HG03159 (cell line): Measurements from ENCODE around the gene AP3D1.
"Not testable (repeated sequence)": the region's sequence is repeated elsewhere in the genome, so short reads cannot be mapped to it uniquely, and the experiment has no call there.

Experiments
- ATAC-seq: cut with Tn5 transposase; IDR thresholded peaks from one replicate; pipeline ENCODE4 v1.9.1; 2021; ENCODE audit warnings: mild to moderate bottlenecking, moderate library complexity; ENCODE audit not compliant: unreplicated experiment

The AP3D1 gene

DNA sequence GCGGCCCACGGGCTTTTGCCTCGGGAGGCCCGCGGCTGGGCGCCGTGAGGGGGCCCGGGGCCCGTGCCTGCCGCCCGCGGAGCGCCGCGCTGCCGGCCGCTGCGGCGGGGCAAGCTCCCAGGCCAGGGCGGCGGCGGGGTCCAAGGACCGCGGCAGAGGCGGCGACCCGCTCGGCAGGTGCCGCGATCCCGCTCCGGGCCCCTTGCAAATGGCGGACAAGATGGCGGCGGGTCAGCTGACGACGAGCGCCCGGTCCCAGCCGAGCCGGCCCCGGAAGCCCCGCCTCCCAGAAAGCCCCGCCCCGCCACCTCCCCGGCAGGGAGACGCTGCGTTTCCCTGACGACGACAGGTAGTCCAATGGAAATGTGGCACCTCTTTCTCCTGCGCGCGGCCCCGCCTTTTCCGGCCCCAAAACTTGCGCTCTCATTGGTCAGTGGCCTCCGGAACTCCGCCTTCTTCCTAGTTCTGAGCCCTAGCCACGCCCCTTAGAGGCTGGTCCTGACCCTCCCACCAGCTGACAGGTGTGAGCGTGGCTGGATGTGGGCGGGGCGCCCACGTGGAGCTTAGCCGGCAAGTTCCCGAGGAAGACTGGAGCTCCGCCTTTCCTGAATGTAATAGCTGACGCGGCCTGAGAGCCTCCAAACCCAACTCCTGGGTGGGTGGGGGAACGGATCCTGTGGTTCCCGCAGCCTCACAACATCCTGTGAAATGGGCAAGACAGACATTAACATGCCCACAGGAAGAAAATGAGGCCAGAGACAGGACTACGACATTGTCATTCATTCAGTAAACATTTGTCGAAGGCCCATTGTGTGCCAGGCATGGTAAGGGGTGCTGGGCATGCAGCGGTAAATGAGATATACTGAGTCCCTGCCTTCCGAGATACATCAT is at the start of gene AP3D1:
TSS of gene AP3D1 (minus strand) at position 228 of the 891 bp plus-strand sequence. CDS start 232 bp downstream, outside the sequence.
- ATAC-seq: peak; percentile 92

DNA sequence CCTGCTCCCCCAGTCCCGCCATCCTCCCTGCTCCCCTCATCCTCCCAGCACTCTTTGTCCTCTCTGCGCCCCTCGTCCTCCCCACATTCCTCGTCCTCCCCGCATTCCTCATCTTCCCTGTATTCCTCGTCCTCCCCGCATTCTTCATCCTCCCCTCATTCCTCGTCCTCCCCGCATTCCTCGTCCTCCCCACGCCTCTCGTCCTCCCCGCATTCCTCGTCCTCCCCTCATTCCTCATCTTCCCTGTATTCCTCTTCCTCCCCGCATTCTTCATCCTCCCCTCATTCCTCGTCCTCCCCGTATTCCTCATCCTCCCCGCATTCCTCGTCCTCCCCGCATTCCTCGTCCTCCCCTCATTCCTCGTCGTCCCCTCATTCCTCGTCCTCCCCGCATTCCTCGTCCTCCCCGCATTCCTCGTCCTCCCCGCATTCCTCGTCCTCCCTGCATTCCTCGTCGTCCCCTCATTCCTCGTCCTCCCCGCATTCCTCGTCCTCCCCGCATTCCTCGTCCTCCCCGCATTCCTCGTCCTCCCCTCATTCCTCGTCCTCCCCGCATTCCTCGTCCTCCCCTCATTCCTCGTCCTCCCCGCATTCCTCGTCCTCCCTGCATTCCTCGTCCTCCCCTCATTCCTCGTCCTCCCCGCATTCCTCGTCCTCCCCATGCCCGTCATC is 49.4 kb upstream of the AP3D1 start:
- ATAC-seq: not testable (repeated sequence)

DNA sequence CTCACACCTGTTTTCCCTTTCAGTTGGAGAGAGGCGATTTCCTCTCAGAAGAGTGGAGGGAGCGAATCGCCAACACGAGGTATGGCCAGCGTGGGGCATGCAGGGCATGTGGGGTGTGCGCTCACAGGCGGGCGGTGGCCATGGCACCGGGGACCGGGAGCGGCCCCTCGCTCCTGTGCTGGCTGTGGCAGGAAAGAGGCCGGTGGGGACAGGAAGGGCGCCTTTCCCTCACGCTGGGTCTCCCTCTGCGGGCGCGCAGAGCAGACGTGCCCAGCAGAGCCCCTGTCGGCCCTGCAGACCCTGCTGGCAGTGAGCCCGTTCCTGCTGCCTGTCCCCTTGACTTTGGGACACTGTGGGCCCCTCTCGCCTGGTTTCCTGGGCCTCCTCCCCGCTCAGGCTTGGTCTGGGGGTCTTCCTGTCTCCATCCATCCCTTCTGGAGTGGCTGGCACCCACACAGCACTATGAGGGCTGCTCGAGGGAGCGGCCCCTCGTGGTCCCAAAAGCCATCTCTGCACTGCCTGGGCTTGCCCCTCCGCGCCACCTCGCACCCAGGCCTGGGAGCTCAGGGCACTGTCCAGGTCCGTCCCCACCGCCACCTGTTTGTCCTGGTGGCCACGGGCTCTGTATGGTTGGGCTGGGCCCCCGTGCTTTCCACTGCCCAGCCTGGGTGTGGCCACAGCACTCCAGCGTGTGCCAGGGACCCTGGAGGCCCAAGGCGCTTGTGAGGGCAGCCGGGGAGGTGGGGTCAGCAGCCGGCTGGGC is 48.7 kb upstream of the AP3D1 start:
- no peak for ATAC-seq

DNA sequence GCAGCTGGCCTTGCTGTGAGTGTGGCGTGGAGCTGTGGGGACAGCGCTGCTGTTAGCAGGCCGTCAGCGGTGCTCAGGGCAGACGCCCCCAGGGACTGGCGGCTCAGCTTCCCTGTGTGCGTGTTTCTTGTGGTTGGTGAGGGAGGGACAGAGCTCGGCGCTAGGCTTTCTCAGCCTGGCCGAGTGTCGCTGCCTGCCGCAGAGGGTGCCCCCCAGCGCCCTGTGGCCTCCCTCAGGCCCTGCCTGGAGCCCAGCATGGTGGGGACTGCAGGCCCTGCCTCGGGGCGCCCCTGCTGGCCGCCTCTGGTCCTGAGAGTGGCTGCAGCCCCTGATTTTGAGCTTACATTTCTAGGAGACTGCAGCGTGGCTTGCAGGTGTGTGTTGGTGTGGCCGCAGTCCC is 47.8 kb upstream of the AP3D1 start:
- ATAC-seq: no peak

DNA sequence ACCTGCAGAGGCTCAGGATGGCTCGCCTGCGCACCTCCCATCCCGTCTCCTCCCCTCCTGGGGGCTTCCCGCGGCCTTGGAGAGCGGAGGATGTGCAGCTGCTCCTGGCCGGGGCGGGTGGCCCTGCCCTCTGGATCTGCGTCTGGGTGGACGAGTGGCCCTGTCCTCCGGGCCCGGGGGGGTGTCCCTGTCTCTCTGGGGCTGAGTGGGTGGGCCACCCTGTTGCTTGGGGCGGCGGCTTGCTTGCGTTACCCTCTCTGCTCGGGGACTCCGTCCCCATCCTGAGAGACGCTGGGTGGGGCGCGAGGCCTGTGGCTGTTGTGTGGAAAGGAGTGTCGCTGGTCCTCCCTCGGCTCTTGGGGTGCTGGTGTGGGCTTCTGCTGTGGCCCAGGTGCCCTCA is 47.0 kb upstream of the AP3D1 start:
- ATAC-seq: no peak

DNA sequence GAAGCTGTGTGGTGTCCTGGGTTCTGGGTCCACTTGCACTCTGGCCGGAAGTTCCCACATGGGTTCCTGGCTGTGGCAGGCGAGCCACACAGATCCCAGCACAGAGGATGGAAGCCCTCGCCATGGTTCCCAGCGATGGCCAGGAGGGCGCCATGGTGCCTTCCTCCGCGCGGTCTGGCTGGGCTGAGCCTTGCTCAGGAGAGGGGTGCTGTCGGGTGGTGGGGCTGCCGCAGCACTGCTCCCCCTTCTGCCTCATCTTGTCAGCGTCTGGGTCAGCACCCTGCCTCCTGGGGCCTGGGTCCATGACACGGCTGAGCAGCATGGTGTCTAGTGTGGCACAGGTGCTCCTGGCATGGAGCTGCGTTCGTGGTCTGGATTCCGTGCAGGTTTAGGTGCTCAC is 45.9 kb upstream of the AP3D1 start:
- ATAC-seq: no peak

DNA sequence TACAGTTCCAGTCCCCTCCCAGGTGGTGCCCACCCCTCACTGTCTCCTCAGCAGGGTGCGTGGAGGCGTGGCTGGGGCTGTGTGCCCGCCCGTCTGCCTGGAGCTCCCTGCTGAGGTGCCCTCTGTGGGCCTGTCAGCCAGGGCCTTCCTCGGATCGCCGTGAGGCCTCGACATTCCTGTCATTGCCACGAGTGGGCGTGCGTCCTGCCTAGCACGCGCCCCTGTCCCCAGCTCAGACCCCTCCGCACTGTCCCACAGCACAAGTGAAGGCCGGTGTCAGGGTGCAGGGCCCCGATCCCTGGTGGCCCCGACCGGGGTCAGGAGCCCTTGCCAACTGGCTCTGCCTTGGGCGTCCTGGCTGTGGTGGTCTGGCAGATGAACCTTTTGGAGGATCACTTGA is 44.5 kb upstream of the AP3D1 start:
- ATAC-seq: no peak

DNA sequence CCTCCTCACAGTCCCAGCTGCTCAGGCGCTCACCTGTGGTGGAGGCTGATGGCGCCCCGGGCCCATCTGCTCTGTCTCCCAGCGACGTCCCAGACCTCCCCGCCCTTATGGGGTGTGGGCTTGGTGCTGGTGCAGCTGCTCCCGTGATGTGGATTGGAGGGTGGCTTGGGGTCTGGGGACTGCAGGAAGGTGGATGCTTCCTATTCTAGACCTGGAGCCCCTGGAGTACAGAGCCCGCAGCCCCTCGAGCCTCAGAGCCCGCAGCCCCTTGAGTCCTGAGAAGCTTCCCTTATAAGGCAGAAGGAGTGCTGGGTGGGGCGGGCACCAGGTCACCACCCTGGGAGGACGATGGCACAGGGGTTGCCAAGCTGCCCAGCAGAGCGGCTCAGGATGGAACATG is 44.0 kb upstream of the AP3D1 start:
- ATAC-seq: no peak

DNA sequence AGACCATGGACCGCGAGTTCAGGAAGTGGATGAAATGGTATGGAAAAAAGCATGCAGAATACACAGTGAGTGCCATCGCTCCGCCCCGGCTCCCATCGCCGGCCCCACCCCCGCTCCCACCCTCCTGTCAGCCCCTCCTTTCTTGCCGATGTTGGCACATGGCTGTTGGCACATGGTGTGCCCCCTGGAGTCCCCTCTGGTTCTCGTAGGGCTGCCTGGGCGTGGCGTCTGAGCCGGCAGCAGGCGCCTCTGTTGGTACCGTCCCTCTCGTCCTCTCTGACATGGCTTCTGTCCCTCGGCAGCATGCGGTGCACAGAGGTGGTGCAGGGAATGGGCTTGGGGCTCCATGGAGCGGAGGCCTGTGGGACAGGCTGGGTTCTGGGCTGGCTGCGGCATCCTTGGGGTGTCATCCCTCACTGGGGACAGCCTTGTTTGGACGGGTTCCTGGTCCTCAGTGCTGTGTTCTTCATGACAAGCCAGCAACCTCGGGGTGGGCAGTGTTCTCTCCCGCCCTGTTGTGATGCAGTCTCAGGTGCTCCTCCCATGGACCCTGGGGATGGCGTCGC is 43.2 kb upstream of the AP3D1 start:
- ATAC-seq: no peak

DNA sequence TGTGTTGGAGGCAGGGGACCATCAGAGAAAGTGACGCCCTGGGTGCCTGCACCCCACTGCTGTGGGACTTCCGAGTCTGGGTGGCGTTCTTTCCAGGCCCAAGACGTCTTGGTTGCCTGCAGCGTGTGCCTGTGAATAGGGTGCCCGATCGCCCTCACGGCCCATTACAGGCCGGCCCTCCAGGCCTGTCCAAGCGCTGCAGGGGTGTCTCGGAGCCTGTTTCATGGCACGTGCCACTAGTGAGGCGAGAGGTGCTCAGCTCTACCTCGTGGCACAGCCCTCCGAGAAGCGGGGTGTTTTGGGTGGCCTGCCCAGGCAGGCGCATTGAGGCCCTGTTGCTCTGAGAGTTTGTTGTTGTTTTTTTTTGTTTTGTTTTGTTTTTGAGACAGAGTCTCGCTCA is 42.4 kb upstream of the AP3D1 start:
- no peak for ATAC-seq

DNA sequence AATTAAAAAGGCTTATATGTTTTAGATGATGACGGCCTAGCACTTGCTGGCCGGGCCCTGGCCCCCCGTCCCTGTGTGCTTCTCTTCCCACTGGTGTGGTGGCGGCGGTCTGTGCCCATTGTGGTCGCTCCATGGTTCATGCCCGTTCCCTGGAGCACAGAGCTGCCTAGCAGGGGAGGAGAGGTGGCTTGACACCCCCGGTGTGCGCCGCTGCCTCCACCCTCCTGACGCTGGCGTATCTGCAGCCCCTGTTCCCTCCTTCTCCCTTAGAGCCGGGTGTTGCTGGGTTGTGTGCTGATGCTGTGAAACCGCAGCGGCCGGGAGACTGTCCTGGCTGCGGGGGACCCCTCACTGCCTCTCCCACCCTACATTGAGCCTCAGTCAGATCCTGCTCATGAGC is 41.5 kb upstream of the AP3D1 start:
- ATAC-seq: no peak

DNA sequence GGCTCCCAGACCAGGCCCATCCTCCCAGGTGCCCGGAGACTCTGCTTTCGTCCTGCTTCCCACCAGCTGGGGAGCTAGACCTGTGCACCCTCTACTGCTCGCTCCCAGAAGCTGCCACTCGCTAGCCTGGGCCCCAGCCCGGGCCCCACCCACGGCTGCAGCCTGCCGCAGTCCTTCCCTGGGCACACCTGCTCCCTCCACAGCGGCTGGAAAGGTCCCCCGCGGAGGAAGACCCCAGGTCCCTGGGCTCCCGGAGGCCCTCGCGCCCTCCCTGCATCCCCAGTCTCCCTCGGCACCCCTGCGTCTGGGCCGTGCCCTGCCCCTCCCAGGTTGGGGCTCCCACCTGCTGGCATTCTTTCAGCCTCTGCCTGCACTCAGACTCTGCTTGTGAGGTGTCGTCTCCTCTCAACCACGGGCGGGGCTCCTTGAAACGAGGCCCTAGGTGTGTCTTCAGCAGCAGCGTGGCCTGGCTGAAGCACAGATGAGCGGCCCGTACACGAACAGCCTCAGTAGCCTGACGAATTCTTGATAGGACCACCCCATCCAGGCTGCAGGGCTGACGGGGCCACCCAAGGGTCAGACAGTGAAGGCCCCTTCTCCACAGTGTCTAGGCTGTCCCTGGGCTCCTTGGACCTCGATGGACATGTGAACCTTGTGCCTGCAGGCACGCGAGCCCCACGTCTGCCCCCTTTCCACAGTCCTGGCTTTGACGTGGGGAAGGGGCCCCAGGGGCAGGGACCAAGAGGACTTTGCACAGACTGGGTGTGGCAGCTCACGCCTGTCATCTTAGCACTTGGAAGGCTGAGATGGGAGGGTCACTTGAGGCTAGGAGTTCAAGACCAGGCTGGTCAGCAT is 40.3 kb upstream of the AP3D1 start:
- ATAC-seq: no peak

DNA sequence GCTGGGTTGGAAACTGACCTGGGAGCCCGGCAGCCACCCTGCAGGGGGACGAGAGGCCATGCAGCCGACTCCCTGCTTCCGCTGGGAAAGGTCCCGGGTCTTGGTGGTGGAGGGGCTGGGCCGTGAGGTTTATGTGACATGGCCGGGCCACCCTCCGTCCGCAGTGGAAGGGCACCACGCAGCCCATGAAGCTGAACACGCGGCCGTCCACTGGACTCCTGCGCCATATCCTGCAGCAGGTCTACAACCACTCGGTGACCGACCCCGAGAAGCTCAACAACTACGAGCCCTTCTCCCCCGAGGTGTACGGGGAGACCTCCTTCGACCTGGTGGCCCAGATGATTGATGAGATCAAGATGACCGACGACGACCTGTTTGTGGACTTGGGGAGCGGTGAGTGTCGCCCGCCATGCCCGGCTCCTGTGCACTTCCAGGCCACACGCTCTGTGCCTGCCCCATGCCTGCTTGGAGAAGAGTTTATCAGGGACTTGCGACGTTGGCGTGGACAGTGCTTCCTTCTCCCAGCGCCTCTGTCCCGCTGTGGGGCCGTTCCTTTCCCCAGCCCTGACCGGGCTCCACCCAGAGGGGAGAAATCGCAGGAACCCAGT is 39.6 kb upstream of the AP3D1 start:
- ATAC-seq: no peak

DNA sequence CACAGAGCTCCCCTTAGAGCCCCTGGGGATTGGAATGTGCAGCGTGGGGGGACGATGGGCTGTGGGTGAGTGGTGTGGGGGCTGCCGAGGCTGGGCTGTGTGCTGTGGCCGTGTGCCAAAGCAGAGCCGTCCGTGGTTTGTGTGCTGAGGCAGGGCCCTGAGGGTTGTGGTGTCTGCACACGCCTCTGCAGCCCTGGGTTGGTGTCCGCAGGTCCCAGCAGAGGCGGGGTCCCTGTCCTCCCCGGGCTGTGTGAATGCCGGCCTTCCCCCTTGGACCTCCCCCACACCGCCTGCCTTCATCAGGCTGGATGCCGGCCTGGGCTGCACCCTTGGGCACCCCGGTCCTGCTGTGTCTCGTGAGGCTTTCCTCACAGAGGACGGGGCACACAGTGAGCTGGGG is 38.5 kb upstream of the AP3D1 start:
- no peak for ATAC-seq

DNA sequence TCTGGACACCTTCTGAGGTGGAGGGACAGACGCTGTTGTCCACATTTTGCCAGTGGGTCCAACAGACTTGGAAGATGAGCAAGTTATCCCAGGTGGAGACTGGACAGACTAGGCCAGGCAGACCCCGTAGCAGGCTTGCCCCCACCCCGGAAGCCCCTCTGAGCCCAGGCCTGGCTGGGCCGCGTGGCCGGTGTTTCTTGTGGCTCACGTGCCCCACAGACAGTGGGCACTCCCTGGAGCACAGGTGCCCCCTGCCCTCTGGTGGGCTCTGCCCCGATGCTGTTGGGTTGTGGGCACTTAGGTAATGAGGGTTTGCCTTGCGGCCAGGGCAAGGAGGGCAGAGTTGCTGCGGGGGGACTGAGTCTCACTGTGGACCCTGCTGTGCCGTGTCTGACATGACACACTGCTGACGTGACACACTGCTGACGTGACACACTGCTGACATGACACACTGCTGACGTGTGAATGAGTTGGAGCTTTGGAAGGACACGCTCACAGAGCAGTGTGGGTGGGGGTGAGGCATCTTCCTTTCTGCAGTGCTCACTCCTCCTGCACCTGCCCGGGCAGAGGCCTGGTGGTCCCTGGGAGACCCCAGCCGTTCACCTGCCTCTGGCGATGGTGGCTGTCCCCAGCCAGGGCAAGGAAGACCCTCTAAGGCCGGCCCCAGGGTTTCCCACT is 37.5 kb upstream of the AP3D1 start:
- ATAC-seq: no peak

DNA sequence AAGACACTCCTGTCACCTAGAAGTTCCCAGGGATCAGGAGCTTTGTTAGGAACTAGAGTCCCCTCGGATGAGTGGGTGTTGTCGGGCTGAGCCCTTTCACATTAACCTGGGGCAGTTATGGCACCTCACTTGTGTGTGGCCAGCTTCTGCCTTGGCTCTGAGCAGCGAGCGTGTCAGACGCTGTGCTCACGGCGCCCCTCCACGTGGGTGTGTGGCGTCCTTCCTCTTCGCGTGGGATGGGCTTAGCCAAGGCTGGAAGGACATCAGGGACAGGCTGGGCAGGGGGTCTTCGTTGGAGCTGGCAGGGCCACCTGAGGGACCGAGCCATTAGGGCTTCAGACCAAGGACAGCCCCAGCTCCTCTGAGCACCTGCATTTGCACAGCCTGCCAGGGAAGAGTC is 35.8 kb upstream of the AP3D1 start:
- no peak for ATAC-seq

DNA sequence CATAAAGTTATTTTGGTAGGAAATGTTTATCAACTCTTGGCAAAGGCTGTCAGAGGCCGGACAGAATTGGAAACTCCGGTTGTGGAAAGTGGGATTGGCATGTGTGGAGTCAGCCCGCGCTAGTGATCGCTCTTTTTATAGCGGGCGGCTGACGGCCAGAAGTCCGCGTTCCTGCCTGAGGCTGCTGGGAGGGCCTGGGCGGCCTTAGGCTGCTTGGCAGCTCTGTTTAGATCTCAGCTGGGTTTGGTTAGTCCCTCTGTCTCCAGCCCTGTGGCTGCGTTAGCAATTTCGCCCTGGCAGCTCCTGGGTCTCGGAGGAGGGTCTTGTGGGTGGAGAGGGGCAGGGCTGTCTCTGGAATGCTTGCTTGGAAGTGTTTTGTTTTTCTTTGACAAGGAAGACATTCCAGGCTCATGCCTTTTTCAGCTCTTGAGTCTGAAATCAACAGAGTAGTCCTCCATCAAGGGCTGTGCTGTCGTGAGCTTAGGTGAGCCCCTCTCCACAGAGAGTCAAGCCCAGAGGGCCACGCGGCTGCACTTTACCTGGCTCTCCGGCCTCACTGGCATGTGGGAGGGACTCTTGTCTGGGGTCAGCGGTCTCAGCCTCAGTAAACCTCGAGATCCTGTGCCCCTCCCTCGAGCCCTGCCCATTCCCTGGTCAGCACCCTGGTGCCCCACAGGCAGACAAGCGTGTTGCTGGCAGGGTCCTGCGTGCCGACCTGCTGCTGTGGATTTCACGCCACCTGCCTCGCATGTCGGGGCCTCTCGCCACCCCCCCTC is 34.9 kb upstream of the AP3D1 start:
- ATAC-seq: no peak

DNA sequence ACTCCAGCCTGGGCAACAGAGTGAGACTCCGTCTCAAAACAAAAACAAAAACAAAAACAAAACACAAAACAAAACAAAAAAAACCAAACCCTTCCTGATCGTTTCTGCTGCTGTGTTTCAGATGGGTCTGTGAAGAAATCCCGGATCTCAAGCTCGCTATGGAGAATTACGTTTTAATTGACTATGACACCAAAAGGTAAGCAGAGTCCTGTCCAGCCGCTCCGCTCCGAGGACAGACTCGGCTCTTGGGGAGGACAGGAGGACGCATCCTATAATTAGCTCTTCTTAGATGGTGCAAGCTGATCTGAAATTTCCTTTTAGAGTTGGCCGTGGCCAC is 34.3 kb upstream of the AP3D1 start:
- no peak for ATAC-seq
